Measurements from ENCODE around the gene PXDN. TPM values are rescaled to one million over a fixed set of nuclear protein-coding genes. Genes with fewer than 3 reads are reported as not detected.
A peak's percentile ranks its signal among the peaks of the same experiment; 100 is the strongest.
"Not testable (repeated sequence)": the region's sequence is repeated elsewhere in the genome, so short reads cannot be mapped to it uniquely, and the experiment has no call there.

The PXDN gene
- total RNA-seq, 1 donor from 2014 or later: 109 TPM

DNA sequence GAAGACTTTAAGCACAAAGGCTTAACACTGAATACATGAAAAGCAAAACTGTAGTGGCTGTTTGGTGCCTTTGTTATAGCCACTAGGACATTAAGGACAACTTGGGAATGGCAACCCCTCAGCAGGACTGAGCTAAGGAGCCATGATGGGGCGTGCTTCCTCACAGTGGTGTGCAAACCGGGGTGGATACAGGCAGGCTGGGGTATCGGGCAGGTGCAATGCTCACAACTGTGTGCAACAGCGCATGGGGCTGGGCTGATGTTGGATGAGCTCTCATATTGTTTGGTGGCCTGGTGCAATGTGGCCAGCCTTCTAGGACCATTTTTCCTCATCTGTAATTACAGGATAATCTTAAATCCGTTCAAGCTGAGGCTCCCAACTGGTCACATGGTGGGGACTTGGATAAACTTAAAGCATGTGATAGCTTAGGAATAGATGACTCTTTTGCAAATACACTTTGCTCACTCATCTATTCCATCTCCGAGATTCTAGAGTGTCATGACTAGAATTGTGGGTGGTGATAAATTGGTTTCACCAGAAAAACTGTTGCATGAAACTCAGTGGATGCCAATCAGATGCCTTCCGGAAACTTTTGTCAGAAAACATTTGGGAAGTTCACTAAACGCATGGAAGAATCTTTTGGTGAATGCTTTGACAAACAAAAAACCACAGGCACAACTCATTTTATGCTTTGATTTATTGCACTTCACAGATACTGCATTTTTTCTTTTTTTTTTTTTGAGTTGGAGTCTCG, 116.5 kb downstream of the PXDN start:
- DNase-seq: no peak

DNA sequence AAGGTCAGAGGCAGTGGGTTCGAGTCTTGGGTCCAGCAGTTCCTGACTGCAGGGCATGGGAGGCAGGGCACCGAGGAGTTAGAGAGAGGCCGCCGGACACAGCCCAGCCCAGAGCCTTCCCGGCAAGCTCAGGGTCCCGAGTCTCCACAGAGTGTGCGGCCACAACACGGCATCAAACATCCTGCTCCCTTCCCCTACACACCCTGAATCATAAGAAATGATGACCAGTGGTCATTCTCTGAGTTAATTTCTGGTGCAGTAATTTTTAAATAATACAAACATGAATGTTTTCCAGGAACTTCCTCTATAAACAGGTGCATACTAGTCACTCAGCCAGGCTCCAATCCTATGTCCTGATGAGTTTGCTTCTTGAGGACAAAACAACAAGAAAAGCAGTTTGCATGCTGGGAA, 118.0 kb downstream of the PXDN start:
- no peak for DNase-seq

DNA sequence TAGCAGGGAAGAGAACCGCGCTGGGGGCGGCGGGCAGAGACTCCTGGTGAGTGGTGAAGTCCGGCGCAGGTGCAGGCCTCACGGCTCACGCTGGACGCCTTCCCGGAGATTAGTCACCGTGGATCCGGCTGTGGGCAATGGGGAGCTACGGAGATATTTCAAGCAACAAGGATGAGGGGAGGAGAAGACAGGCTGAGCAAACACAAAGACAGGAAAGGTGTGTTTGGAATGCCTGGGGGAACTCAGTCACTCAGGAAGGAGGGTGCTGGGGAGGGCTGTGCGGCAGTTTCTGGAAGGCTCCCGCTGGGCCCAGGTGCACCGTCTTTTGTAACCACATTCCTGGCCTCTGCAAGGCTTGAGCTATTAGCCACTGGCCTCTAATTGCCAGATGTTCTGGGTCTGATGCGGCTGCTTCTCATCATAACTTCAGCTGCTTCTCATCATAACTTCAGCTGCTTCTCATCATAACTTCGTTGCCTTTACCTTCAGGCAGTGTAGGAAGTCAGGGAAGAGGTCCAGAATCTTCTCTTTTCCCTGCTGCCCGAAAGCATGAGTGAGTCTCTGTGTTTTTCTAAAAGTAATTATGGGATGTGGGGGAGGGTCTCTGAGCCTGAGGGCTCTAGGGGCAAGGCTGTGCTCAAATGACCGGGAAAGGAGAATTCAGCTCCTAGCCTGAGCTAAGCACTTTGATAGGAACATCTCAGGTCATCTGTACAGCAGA, 118.9 kb downstream of the PXDN start:
- DNase-seq: no peak

DNA sequence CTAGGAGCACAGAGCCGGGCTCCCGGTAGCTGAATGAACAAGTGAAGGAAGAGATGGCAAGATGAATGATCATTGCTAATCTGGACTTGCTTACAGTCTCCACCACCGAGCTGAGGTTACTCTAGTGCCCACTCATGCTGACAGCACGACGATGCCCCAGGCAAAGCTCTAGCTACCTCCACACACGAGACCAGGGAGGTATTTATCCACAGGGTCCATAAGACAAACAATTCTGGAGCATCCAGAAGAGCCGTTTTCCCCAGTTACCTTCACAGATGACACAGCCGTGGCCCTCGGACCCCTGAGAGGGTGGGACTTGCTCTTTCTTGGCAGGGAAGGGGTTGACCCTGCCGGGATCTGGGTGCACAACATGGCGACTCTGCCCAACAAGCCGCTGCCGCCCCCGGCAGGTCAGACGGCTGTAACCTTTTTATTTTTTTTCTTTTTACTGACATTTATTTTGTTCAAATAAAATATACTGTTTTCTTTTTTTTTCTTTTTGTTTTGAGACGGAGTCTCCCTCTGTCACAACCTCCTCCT, 120.3 kb downstream of the PXDN start:
- no peak for DNase-seq

DNA sequence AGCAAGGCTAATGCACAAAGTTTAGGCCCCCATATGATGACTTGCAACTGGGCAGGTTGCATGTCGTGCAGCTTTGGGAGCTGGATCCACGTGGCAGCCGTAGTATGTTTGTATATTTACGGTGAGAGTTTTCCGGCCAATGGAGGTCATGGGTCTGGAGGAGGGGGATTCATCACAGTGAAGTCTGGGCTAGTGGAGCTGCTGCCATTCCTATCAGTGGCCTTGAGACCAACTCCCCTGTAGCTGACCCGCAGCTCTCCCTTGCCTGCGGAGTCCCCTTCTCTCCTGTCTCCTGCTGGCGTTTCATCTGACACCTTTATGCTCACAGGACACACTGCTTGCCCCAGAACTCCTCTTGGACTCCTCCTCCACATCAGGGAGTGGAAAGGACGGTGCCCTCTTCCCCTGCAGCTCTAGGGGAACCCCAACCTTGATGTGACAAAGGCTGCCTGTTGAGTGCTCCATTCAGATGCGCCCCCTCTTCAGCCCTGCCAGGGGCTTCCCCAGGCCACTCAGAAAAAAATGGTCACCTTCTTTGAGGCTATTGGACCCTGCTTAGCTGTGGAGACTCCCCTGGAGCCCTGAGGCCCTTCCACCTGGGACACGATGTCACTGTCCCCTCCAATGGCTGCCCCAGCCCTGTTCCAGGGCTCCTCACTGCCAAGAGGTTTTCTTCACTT, 121.7 kb downstream of the PXDN start:
- no peak for DNase-seq

DNA sequence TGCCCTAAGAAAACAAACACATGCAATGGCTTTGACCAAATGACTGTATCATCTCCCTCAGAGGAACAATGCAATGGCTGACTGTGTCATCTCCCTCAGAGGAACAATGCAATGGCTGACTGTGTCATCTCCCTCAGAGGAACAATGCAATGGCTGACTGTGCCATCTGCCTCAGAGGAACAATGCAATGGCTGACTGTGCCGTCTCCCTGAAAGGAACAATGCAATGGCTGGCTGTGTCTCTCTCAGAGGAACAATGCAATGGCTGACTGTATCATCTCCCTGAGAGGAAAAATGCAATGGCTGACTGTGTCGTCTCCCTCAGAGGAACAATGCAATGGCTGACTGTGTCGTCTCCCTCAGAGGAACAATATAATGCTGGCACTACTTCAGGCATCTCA, 122.3 kb downstream of the PXDN start:
- not testable (repeated sequence) for DNase-seq

DNA sequence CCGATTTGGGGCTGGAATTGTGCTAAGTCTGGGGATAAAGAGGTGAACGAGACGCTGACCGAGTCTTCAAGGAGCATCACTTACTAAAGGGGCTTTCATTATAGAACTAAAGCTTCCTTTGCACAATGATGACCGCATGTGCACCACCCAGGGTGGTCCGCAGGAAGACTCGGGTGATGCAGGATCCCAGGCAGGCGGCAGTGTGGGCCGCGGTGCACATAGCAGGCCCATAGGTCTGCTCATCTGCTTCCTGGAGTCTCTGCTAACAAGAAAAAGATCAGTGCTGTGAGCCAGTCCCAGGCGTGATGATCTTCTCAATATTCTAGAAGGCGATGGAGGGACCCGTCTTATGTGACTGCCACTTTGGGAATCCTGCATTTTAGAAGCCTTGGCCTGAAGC, 122.8 kb downstream of the PXDN start:
- DNase-seq: no peak

DNA sequence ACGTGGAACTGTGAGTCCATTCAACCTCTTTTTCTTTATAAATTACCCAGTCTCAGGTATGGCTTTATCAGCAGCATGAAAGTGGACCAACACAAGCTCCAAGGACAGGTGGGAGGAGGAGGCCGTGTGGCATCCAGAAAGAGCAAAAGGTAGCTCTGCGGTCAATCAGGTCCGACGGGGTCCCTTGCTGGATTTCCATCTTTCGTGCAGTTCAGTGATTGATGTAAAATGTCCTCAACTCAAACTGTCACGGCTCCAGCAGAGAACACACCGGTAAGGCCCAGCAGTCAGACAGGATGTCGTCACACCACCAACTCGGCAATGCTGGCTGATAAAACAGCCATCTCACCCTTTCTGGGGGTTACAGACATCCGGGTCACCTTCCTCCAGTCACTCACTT, 123.3 kb downstream of the PXDN start:
- no peak for DNase-seq

DNA sequence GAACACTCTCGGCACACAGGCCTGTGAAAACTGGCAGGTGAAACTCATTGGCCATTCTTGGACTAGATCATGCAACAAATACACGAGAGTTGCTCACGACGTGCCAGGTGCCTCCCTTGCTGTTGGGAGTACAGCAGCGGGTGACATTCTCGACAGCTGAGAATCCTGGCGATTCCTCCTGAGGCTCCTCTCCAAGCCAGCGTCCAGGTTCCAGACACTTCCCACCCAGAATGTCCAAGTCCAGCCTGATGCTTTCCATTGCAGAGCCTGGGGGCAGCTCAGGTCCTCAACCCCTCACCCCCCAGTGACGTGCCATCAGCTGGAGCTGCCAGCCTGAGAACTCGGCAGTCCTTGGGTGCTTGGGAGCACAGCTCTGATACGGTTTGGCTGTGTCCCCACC, 124.2 kb downstream of the PXDN start:
- no peak for DNase-seq

DNA sequence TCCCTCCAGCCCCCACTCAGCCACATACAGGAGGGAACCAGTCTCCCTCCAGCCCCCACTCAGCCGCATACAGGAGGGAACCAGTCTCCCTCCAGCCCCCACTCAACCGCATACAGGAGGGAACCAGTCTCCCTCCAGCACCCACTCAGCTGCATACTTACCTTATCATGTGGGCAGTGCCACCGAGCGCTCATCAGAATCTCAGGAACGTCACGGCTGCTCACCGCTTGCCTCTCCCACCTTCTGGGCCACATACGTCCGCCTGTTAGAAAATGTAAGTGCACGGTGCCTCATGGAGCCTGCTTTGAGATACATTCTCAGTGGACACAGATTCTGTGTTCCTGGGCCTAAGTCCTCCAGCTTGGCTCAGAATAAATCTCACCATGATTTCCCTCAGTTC, 124.8 kb downstream of the PXDN start:
- no peak for DNase-seq

DNA sequence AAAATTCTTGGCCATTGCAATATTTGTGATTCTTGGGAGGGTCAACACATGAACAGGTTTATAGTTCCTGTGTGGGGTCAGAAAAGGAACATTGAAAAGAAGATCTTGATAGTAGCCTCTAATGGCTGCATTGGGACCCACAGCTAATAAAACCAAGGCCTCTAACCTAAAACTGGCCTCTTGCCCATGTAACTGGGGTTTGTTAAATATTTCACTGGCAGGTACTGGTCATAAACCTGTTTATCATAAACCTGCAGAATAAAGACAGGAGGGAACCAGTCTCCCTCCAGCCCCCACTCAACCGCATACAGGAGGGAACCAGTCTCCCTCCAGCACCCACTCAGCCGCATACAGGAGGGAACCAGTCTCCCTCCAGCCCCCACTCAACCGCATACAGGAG, 125.3 kb downstream of the PXDN start:
- no peak for DNase-seq

DNA sequence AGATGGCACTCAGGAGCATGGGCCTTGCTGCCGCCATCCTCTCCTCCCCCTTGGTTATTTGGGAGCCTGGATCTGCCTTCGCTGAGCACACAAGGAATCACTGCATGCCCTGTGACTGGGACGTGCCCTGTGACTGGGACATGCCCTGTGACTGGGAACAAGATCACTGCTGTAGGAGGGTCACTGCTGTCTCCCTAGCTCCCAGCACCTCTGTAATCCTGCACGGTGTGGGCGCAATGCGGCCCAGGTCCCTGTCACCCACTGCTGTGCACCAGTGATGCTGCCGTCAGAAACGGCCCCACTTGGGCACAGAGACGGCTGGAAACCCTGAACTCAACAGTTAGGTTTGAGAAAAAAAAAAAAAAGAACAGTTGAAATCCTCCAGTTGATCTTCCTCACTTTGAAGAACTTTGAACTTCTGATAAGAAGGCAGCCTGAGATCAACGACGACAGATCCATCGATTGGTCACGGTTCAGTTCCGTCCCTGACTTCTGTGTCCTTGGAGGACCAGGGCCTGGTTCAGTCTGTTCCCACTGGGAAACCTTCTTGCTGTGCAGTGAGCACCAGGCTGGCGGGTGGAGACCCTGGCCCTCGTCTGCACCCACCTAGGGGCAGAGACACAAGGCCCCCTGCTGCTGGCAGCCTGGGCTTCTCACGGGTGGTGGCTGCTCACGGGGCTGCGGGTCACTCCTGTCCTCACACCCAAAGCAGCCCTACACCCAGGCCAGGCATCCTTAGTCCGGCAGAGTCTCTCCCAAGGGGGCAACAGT, 125.9 kb downstream of the PXDN start:
- DNase-seq: no peak

DNA sequence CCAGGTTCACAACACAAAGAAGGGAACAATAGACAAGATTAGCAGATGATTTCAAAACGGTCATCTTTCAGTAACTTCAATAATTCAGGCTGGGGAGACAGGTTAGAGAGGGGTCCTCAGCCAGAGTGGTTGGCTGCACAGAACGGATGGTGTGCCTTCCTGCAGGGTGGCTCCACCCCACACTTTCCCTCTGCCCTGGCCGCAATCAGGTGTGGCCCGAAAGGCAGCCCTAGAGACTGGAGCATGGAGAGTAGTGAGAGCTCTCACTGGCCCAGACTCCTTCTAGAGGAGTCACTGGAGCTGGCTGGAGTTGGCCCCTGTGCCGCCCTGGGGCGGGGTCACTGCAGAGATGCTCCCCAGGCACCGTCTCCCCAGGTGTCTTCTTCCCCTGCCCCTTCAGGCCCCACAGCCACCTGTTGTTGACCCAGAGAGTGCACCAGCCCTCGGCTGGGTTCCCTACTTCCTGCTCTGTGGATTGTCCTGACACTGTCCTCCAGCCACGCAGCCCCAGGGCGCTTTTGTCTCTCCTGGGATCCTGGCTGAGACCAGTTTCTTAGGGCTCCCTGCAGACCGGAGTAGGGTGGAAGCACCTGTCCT, 126.8 kb downstream of the PXDN start:
- no peak for DNase-seq

DNA sequence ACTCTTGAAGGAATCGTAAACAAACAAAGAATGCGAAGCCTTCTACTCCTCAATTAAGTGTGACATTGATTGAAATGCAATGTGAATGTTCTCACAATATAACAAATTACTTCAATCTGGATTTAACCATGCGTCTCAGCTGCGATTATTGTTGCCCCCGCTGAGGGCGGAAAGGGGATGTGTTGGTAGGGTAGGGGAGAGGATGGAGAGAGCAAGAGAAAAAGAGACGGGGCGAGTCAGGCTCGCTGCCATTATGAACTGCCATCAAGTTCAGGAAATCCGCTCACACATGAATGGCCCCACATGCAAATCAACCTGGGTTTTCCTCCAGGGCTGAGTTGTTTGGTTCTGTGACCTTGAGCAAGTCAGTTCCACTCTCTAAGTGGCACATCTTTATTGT, 129.8 kb downstream of the PXDN start:
- peak; percentile 21 for DNase-seq

DNA sequence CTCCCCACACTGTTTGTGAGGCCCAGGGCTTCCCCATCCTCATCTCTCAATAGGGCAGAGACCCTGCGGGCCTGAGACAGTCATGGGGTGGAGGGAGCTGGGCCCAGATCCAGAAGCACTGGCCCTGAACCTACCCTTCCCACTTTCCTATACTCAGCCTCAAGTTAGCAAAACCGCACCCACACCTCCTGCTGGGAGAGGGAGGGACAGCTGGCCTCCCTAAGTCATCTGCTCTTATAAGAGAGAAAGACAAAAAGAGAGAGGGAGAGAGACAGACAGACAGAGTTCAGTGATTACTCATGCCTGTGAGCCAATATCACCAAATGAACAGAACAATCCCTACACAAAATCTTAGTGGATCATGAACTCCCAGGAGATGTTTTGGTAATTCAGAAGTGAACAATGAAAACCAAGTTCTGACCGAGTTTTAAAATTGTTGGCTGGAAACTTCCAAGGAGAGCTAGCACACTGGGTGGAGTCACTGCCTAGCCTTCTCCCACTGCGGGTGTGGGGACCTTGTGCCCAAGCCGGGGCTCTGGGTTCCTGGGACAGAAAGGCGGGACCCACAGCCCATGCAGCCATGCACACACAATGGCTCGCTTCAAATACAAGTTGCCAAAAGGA, 130.5 kb downstream of the PXDN start:
- DNase-seq: no peak

DNA sequence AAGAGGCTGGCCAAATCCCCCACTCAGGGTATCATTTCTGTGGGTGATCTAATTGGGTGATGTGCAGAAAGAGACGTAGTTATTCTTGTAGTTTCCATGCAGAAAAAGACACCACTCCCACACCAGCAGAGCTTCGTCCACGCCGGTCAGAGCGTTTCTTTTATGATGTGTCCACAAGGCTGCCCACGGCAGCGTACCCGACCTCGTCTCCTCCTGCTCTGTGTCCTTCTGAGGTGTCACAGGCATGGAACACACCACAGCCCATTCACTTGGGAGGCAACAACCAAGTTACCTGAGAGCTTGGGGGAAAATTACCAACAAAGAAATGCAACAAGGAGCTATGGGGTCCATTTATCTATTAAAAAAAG, 131.3 kb downstream of the PXDN start:
- DNase-seq: no peak

DNA sequence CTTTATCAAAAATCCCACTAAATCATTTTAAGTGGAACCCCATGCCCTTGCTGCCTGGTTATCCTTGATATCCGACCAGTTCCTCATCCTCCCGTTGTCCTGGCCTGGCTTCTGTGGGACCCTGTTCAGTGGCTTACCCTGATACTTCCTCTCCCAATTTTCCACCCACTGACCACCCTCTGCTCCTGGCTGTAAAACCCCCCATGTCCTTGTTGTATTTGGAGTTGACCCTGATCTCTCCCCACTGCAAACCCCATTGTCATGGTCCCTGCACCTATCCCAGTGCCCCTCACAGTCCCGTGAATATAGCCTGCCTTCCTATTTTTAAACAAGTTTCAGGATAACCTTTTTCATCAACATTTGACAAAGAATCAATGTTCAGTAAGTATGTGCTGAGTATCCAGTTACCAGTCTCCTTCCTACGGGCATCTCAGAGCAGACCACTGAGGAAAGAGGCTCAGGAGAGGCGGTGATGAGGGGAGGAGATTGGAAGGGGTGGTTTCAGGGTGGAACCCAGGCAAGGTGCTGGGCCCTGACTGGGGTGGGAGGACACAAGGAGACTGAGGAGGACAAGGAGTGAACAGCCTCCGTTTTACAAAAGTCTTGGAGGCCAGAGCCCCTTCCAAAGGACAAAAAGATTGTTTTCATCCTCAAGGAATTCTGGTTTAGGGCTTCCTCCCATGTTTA, 131.8 kb downstream of the PXDN start:
- DNase-seq: no peak

DNA sequence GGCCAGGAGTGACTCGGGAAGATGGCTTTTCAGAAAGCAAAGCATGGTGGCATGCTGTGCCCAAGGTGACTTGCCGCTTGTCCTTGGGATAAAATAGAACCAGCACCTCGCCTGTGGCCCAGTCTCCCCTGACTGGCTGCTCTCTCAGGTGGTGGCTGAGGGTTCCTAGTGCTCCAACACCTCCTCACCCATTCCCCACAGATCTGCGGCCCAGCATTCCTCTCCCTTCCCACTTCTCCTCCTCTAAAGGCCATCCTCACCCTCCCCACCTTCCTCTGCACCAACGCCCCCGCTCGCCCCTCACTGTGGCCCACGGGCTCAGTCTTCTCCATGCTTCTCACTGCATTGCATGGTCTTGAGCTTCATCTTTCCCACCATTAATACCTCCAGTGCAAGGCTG, 132.4 kb downstream of the PXDN start:
- no peak for DNase-seq

DNA sequence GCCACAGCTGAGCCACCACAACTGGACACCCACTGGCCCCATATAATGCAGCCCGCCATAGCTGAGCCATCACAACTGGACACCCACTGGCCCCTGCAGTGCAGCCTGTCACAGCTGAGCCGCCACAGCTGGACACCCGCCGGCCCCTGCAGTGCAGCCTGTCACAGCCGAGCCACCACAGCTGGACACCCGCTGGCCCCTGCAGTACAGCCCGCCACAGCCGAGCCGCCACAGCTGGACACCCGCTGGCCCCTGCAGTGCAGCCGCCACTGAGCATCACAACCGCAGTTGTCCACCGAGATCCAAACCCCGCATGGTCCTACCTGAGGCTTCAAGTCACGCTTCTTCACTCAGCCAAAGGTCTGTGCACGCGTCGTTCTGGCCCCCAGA, 134.2 kb downstream of the PXDN start:
- no peak for DNase-seq

DNA sequence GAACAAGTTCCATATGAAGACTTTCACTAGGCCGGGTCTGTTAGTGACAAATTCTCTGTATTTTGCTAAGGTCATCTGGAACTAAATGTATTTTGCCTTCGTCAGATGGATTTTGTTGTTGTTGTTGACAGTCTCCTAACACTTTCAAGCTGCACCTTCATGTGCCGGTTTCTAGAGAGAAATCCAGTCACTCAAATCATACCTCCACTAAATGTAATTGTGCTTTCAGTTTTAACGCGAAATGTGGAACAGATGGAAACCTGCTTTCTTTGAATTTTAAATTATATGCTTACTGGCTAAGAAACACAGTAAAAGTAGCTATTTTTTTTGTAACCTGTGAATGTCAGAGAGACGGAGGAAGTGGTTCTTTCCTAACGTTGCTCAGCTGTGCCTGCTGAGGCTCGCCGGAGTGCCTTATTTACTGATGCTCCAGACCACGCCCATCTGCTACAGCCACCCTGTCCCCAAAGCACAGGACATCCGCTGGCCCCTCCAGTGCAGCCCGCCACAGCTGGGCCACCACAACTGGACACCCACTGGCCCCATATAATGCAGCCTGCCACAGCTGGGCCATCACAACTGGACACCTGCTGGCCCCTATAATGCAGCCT, 134.7 kb downstream of the PXDN start:
- DNase-seq: no peak

DNA sequence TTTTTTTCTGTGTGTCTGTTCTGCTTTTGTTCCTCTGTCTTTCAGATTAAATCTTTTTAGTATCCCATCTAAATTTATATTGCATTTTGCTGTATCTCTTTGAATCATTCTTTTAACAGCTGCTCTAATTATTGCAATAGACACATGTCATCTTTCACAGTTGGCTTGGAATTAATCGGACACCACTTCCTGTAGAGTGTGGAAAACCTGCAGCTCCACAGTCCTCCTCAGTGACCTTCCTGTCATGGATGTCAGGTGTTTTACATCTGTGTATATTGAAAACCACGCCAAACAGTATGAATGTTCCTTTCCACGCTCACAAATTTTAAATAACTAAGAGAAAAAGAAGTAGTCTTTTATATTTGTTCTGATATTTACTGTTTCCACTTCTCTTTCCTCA, 135.3 kb downstream of the PXDN start:
- DNase-seq: no peak

Measured in skin of body (tissue), 2 donors.